HCT116 (cell line): Measurements from ENCODE around the gene TMEM132C. TPM values are rescaled to one million over a fixed set of nuclear protein-coding genes. Genes with fewer than 3 reads are reported as not detected.

ENCODE experiments used
- ATAC-seq: fragments of 200-7000 bp; cut with Tn5 transposase; 2 replicates; pipeline ENCODE4 v1.9.1; 2020; ENCODE audit warnings: mild to moderate bottlenecking, moderate library complexity
- BruUV-seq: library from RNA; stranded (reverse); fragments of 400-500 nt; replicated peaks from 2 replicates; lab custom pipeline; 2021; lab: Mats Ljungman, UMichigan
- CTCF ChIA-PET: fragments of 300-600 bp; sonication (Branson Sonifier 250); formaldehyde crosslinking; loops from one replicate; lab custom pipeline; 2021; ENCODE audit warnings: antibody characterized with exemption; lab: Charles Lee
- POLR2A ChIA-PET: fragments of 300-600, 350-600 bp; sonication (Branson Sonifier 250); formaldehyde crosslinking; loops from one replicate; lab custom pipeline; 2021; ENCODE audit warnings: antibody characterized with exemption; lab: Charles Lee
- RAD21 ChIA-PET, 2 experiments: fragments of 300-600 bp; sonication (Branson Sonifier 250); formaldehyde crosslinking; loops; one replicate each; lab custom pipeline; 2023; ENCODE audit warnings: low total read pairs in 2 of 2; ENCODE audit not compliant: uncharacterized antibody in 2 of 2, unreplicated experiment in 2 of 2, low non-redundant PET in 1 of 2; lab: Charles Lee
- DNase-seq: peaks from one replicate; pipeline ENCODE4 v3.0.0-alpha.2; 2010; ENCODE audit warnings: low read depth, low spot score
- H2AFZ ChIP-seq: fragments of 200-600 bp; shearing (Covaris generic), sonication (generic); 2 replicates; pipeline ENCODE4 v1.6.1; 2017; ENCODE audit warnings: low read depth, mixed run types, mixed read lengths, antibody characterized with exemption, low read length; ENCODE audit not compliant: poor library complexity, severe bottlenecking
- H3K27ac ChIP-seq: 2 replicates; pipeline ENCODE4 v1.5.1; 2012; ENCODE audit warnings: low read depth, low read length
- H3K27me3 ChIP-seq: fragments of 200-600 bp; sonication (generic); 2 replicates; pipeline ENCODE4 v1.6.1; 2016; ENCODE audit warnings: mixed run types, low read length, mixed read lengths; ENCODE audit not compliant: insufficient read depth
- H3K36me3 ChIP-seq, 2 experiments: fragments of 200-500 bp in 1 of 2; fragments of 200-600 bp in 1 of 2; sonication (Bioruptor generic) in 1 of 2; sonication (generic) in 1 of 2; 2 replicates each; pipeline versions ENCODE4 v1.5.1 to v1.6.1; 2014 to 2016; ENCODE audit warnings: low read length in 2 of 2, inconsistent platforms in 1 of 2, mixed read lengths in 1 of 2, mixed run types in 1 of 2; ENCODE audit not compliant: insufficient read depth in 2 of 2, control insufficient read depth in 1 of 2
- H3K4me1 ChIP-seq, 2 experiments: fragments of 200-600 bp in 1 of 2; sonication (generic) in 1 of 2; 2 replicates each; pipeline versions ENCODE4 v1.5.1 to v1.6.1; 2012 to 2017; ENCODE audit warnings: low read length in 2 of 2, inconsistent platforms in 1 of 2, mild to moderate bottlenecking in 1 of 2, mixed read lengths in 1 of 2, mixed run types in 1 of 2, moderate library complexity in 1 of 2; ENCODE audit not compliant: insufficient read depth in 2 of 2, control insufficient read depth in 1 of 2
- H3K4me2 ChIP-seq: fragments of 200-600 bp; sonication (generic); 2 replicates; pipeline ENCODE4 v1.6.1; 2017; ENCODE audit warnings: mixed run types, low read length, mixed read lengths
- H3K4me3 ChIP-seq, 2 experiments: fragments of 200-600 bp in 1 of 2; sonication (generic) in 1 of 2; replicated peaks in 1 of 2; 2 replicates each; pipeline ENCODE4 v1.5.1; 2011 to 2016; ENCODE audit warnings: low read length in 2 of 2, control low read depth in 1 of 2, low read depth in 1 of 2, mild to moderate bottlenecking in 1 of 2, mixed read lengths in 1 of 2, mixed run types in 1 of 2
- H3K79me2 ChIP-seq: fragments of 200-600 bp; sonication (generic); 2 replicates; pipeline ENCODE4 v1.6.1; 2017; ENCODE audit warnings: mild to moderate bottlenecking, mixed run types, low read length, moderate library complexity, mixed read lengths; ENCODE audit not compliant: insufficient read depth
- H3K9ac ChIP-seq: fragments of 200-600 bp; sonication (generic); 2 replicates; pipeline ENCODE4 v1.6.1; 2016; ENCODE audit warnings: low read length, mixed read lengths
- H3K9me2 ChIP-seq: fragments of 200-600 bp; sonication (generic), shearing (Covaris generic); 2 replicates; pipeline ENCODE4 v1.6.1; 2017; ENCODE audit warnings: mixed run types, mild to moderate bottlenecking, moderate library complexity; ENCODE audit not compliant: insufficient read depth
- H3K9me3 ChIP-seq, 2 experiments: fragments of 200-500 bp in 1 of 2; fragments of 200-600 bp in 1 of 2; sonication (Bioruptor generic) in 1 of 2; sonication (generic) in 1 of 2; 2 replicates each; pipeline ENCODE4 v1.6.1; 2014 to 2017; ENCODE audit warnings: low read length in 2 of 2, mixed read lengths in 2 of 2, inconsistent platforms in 1 of 2, low read depth in 1 of 2, mild to moderate bottlenecking in 1 of 2, mixed run types in 1 of 2, moderate library complexity in 1 of 2; ENCODE audit not compliant: control insufficient read depth in 1 of 2, insufficient read depth in 1 of 2
- H4K20me1 ChIP-seq: fragments of 200-600 bp; sonication (generic), shearing (Covaris generic); 2 replicates; pipeline ENCODE4 v1.6.1; 2017; ENCODE audit warnings: mixed run types, mild to moderate bottlenecking, moderate library complexity; ENCODE audit not compliant: insufficient read depth
- CBX3 ChIP-seq: IDR thresholded peaks from 2 replicates; pipeline ENCODE4 v1.6.1; 2012; ENCODE audit warnings: low read depth
- CEBPB ChIP-seq: IDR thresholded peaks from 2 replicates; pipeline ENCODE4 v1.6.1; 2012; ENCODE audit warnings: low read depth
- EGR1 ChIP-seq: IDR thresholded peaks from 2 replicates; pipeline ENCODE4 v1.6.1; 2012; ENCODE audit warnings: low read depth
- EZH2phosphoT487 ChIP-seq: fragments of 200-600 bp; IDR thresholded peaks from 2 replicates; pipeline ENCODE4 v1.6.1; 2018; ENCODE audit warnings: antibody characterized with exemption, borderline replicate concordance
- FOSL1 ChIP-seq: IDR thresholded peaks from 2 replicates; pipeline ENCODE4 v1.6.1; 2012; ENCODE audit warnings: low read depth
- JUND ChIP-seq: IDR thresholded peaks from 2 replicates; pipeline ENCODE4 v1.6.1; 2012
- POLR2A ChIP-seq: IDR thresholded peaks from 2 replicates; pipeline ENCODE4 v1.7.0; 2011; ENCODE audit warnings: borderline replicate concordance; ENCODE audit not compliant: insufficient read depth, insufficient read length; ENCODE audit errors: extremely low read depth
- POLR2AphosphoS5 ChIP-seq: IDR thresholded peaks from 2 replicates; pipeline ENCODE4 v1.6.1; 2011; ENCODE audit warnings: mild to moderate bottlenecking, low read depth, low read length, moderate library complexity
- SIN3A ChIP-seq: IDR thresholded peaks from 2 replicates; pipeline ENCODE4 v1.6.1; 2012; ENCODE audit warnings: low read depth
- SP1 ChIP-seq: IDR thresholded peaks from 2 replicates; pipeline ENCODE4 v1.6.1; 2012; ENCODE audit warnings: low read depth
- SRF ChIP-seq: IDR thresholded peaks from 2 replicates; pipeline ENCODE4 v1.6.1; 2012; ENCODE audit warnings: low read depth
- YY1 ChIP-seq: IDR thresholded peaks from 2 replicates; pipeline ENCODE4 v1.6.1; 2011; ENCODE audit warnings: low read length, low read depth, moderate library complexity, mild to moderate bottlenecking; ENCODE audit not compliant: insufficient replicate concordance; ENCODE audit errors: extremely low read depth
- ZFX ChIP-seq: fragments of 450-650 bp; IDR thresholded peaks from 2 replicates; pipeline ENCODE4 v1.6.1; 2017
- ZNF274 ChIP-seq: fragments of 200-500 bp; sonication (Bioruptor generic); IDR thresholded peaks from 2 replicates; pipeline ENCODE4 v1.6.1; 2014; ENCODE audit warnings: mild to moderate bottlenecking, low read depth, low read length, inconsistent platforms
- intact Hi-C: fragments of 100-400 bp; cut with micrococcal nuclease; formaldehyde crosslinking; loops from 2 replicates; pipeline ENCODE4 v1.10.0; 2022
- total RNA-seq: library from RNA; stranded (reverse); gene quantifications from one replicate; pipeline ENCODE4 v1.2.1, GENCODE V29; 2021; ENCODE audit not compliant: unreplicated experiment
- TF ChIP-seq, protein P1 (sequence below): IDR thresholded peaks from 2 replicates; pipeline ENCODE4 v1.6.1; 2011; ENCODE audit warnings: mild to moderate bottlenecking, low read length, moderate library complexity; ENCODE audit not compliant: insufficient replicate concordance; ENCODE audit errors: extremely low read depth
- TF ChIP-seq, protein P2 (sequence below): IDR thresholded peaks from 2 replicates; pipeline ENCODE4 v1.6.1; 2012; ENCODE audit warnings: low read depth
- TF ChIP-seq, protein P3 (sequence below), 3 experiments: fragments of 200-600 bp in 1 of 3; sonication (generic) in 1 of 3; IDR thresholded peaks in 2 of 3; conservative IDR thresholded peaks in 1 of 3; 2 replicates each; pipeline ENCODE4 v1.5.1; 2012 to 2017; ENCODE audit warnings: low read depth in 2 of 3, low read length in 2 of 3, antibody characterized with exemption in 1 of 3, borderline replicate concordance in 1 of 3, control low read depth in 1 of 3, mild to moderate bottlenecking in 1 of 3, mixed read lengths in 1 of 3, mixed run types in 1 of 3, moderate library complexity in 1 of 3; ENCODE audit not compliant: insufficient read depth in 1 of 3
- TF ChIP-seq, protein P4 (sequence below): IDR thresholded peaks from 2 replicates; pipeline ENCODE4 v1.6.1; 2012

The TMEM132C gene
- total RNA-seq, 1 experiment from 2014 or later = not detected

DNA sequence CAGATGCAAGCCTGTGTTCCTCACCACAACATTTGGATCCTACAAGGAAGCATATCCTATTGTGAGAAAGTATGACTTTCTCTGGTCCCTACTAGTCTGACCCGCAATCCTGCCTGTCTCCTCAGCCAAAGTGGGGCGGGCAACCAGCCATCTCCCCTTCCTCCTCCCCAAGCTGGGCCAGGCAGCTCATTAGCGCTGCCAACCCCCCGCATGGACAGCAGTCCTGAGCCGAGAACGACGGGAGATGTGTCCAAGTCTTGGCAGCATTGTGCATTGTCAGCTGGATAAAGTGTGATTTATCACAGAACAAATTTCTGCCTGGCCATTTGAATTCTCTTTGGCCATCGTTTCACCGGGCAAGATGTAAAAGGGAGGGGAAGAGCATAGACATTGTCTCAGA is 417.4 kb downstream of the TMEM132C start:
- RAD21 ChIA-PET = no interaction called here
- no TSS peak for BruUV-seq

More for the DNA sequence above, 417.4 kb downstream of the TMEM132C start:
- ATAC-seq (no peak), DNase-seq (no peak)
- Histone ChIP-seq H3K9ac (no peak overlapping the region), H3K27me3 (no peaks in the 10 kb centered on the region), H3K27ac (no peak overlapping the region), H2AFZ (no peak overlapping the region), H3K79me2 (no peaks in the 10 kb centered on the region), H3K9me2 (no peaks in the 10 kb centered on the region), H3K4me1 (no peaks in the 10 kb centered on the region), H3K4me2 (no peak overlapping the region), H3K9me3 (peaks cover 0 to 6% of the 10 kb centered on the region in 2 experiments; a peak in 2 of 4 replicates), H4K20me1 (no peaks in the 10 kb centered on the region), H3K36me3 (no peaks in the 10 kb centered on the region), H3K4me3 (no peak overlapping the region)
- no peak for TF ChIP-seq ZFX
- TF ChIP-seq POLR2A = no peak
- TF ChIP-seq, protein P1, sequence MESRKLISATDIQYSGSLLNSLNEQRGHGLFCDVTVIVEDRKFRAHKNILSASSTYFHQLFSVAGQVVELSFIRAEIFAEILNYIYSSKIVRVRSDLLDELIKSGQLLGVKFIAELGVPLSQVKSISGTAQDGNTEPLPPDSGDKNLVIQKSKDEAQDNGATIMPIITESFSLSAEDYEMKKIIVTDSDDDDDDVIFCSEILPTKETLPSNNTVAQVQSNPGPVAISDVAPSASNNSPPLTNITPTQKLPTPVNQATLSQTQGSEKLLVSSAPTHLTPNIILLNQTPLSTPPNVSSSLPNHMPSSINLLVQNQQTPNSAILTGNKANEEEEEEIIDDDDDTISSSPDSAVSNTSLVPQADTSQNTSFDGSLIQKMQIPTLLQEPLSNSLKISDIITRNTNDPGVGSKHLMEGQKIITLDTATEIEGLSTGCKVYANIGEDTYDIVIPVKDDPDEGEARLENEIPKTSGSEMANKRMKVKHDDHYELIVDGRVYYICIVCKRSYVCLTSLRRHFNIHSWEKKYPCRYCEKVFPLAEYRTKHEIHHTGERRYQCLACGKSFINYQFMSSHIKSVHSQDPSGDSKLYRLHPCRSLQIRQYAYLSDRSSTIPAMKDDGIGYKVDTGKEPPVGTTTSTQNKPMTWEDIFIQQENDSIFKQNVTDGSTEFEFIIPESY = no peak
- TF ChIP-seq SIN3A = no peak
- TF ChIP-seq CBX3 = no peak
- no peak for TF ChIP-seq SRF
- no peak for TF ChIP-seq ZNF274
- no peak for TF ChIP-seq CEBPB
- TF ChIP-seq, protein P2, sequence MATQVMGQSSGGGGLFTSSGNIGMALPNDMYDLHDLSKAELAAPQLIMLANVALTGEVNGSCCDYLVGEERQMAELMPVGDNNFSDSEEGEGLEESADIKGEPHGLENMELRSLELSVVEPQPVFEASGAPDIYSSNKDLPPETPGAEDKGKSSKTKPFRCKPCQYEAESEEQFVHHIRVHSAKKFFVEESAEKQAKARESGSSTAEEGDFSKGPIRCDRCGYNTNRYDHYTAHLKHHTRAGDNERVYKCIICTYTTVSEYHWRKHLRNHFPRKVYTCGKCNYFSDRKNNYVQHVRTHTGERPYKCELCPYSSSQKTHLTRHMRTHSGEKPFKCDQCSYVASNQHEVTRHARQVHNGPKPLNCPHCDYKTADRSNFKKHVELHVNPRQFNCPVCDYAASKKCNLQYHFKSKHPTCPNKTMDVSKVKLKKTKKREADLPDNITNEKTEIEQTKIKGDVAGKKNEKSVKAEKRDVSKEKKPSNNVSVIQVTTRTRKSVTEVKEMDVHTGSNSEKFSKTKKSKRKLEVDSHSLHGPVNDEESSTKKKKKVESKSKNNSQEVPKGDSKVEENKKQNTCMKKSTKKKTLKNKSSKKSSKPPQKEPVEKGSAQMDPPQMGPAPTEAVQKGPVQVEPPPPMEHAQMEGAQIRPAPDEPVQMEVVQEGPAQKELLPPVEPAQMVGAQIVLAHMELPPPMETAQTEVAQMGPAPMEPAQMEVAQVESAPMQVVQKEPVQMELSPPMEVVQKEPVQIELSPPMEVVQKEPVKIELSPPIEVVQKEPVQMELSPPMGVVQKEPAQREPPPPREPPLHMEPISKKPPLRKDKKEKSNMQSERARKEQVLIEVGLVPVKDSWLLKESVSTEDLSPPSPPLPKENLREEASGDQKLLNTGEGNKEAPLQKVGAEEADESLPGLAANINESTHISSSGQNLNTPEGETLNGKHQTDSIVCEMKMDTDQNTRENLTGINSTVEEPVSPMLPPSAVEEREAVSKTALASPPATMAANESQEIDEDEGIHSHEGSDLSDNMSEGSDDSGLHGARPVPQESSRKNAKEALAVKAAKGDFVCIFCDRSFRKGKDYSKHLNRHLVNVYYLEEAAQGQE = no peak
- no peak for TF ChIP-seq EGR1
- TF ChIP-seq YY1 = no peak
- TF ChIP-seq, protein P3, sequence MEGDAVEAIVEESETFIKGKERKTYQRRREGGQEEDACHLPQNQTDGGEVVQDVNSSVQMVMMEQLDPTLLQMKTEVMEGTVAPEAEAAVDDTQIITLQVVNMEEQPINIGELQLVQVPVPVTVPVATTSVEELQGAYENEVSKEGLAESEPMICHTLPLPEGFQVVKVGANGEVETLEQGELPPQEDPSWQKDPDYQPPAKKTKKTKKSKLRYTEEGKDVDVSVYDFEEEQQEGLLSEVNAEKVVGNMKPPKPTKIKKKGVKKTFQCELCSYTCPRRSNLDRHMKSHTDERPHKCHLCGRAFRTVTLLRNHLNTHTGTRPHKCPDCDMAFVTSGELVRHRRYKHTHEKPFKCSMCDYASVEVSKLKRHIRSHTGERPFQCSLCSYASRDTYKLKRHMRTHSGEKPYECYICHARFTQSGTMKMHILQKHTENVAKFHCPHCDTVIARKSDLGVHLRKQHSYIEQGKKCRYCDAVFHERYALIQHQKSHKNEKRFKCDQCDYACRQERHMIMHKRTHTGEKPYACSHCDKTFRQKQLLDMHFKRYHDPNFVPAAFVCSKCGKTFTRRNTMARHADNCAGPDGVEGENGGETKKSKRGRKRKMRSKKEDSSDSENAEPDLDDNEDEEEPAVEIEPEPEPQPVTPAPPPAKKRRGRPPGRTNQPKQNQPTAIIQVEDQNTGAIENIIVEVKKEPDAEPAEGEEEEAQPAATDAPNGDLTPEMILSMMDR (IDR thresholded peaks at IDR 0.05 in 2 of 3, conservative IDR thresholded peaks at IDR 0.05 in 1 of 3; ENCODE audit: borderline replicate concordance in 1 of 3, insufficient read depth in 1 of 3, low read depth in 2 of 3, low read length in 2 of 3) = no peak
- TF ChIP-seq FOSL1 = no peak
- TF ChIP-seq SP1 = no peak
- no peak for TF ChIP-seq POLR2AphosphoS5
- TF ChIP-seq, protein P4, sequence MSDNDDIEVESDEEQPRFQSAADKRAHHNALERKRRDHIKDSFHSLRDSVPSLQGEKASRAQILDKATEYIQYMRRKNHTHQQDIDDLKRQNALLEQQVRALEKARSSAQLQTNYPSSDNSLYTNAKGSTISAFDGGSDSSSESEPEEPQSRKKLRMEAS = no peak
- no peak for TF ChIP-seq JUND
- no peak for TF ChIP-seq EZH2phosphoT487
- intact Hi-C loops = no loop called here
- POLR2A ChIA-PET = no interaction called here
- CTCF ChIA-PET = no interaction called here
